Hepatocyte (in vitro differentiated cells): ENCODE data around the gene GRP.

ENCODE experiments used
- CTCF ChIP-seq: fragments of 200-600 bp; sonication (generic); IDR thresholded peaks from 2 replicates; pipeline ENCODE4 v1.5.1; 2016; ENCODE audit warnings: antibody characterized with exemption, mild to moderate bottlenecking; ENCODE audit not compliant: poor library complexity
- EZH2 ChIP-seq: fragments of 200-600 bp; sonication (generic); IDR thresholded peaks from 2 replicates; pipeline ENCODE4 v1.6.1; 2016; ENCODE audit warnings: antibody characterized with exemption, mild to moderate bottlenecking, borderline replicate concordance
- EZH2phosphoT487 ChIP-seq: fragments of 200-600 bp; sonication (generic); IDR thresholded peaks from one replicate; pipeline ENCODE4 v1.6.1; 2018; ENCODE audit warnings: antibody characterized with exemption, mild to moderate bottlenecking, low read depth, moderate library complexity; ENCODE audit not compliant: unreplicated experiment, severe bottlenecking

DNA sequence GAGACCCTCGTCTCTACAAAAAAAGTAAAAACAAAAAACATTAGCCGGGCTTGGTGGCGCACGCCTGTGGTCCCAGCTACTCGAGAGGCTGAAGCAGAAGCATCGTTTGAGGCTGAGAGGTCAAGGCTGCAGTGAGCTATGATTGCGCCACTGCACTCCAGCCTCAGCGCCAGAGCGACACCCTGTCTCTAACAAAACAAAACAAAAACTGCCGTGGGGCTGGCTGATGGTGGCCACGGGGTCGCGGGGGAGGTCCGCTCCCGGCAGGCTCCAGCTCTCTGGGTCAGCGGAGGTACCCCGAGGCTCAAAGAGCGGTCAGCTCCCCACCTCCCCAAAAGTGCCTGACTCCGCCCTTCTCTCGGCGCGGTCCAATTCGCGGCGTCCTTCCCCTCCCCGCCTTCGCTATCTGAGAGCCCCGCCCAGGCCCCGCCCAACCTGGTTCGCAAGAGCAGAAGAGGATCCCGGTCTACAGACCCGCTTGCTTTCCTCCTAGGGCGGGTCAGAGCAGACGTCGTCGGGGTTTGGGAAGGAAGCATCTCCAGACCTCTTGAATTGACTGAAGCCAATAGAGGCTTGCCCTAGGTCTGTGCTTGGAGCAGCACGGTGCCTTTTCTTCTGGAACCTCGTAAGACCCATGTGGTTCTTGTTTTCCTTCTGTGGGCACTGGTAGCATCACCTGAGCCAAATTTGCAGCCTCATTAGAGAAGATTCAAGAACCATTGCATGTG, 45.5 kb downstream of the GRP start:
- TF ChIP-seq EZH2 (no peak), CTCF (no peak), EZH2phosphoT487 (peak; percentile 6)
